22Rv1 (cell line): ENCODE data around the gene INPP1.
"Not testable (repeated sequence)": the region's sequence is repeated elsewhere in the genome, so short reads cannot be mapped to it uniquely, and the experiment has no call there.

ENCODE experiments used
- H3K27ac ChIP-seq: fragments of 450-650 bp; 2 replicates; pipeline ENCODE4 v1.5.1; 2017
- CTCF ChIP-seq: fragments of 450-650 bp; IDR thresholded peaks from 2 replicates; pipeline ENCODE4 v1.5.1; 2017; ENCODE audit warnings: mild to moderate bottlenecking
- ZFX ChIP-seq: fragments of 450-650 bp; IDR thresholded peaks from 2 replicates; pipeline ENCODE4 v1.6.1; 2017; ENCODE audit warnings: antibody characterized with exemption, borderline replicate concordance

Gene INPP1

GRCh38 chr2:190343536-190344275 is at the start of gene INPP1:
Gene INPP1 (plus strand): TSS chr2:190343589. CDS start chr2:190360103, 16,514 bp downstream.
- H3K27ac ChIP-seq: no peak within 1 kb of the TSS
- no peak for TF ChIP-seq CTCF
- TF ChIP-seq ZFX: no peak

GRCh38 chr2:190297880-190298279 is 45.5 kb upstream of the INPP1 start:
- not testable (repeated sequence) for H3K27ac ChIP-seq

- TF ChIP-seq CTCF (no peak), ZFX (no peak)
- H3K27ac ChIP-seq: no peak overlapping the region
These were observed 42.4 kb upstream of the INPP1 start for GRCh38 chr2:190301032-190301431.

- no peak for TF ChIP-seq CTCF
- no peak for TF ChIP-seq ZFX
- no peak overlapping the region for H3K27ac ChIP-seq
These were observed 41.3 kb upstream of the INPP1 start for GRCh38 chr2:190302052-190302451.

- TF ChIP-seq CTCF: no peak
- TF ChIP-seq ZFX: no peak
These were observed 39.7 kb upstream of the INPP1 start for GRCh38 chr2:190303647-190304046.

GRCh38 chr2:190304404-190304803 is 39.0 kb upstream of the INPP1 start:
- no peak overlapping the region for H3K27ac ChIP-seq
- TF ChIP-seq CTCF (no peak), ZFX (no peak)

More at GRCh38 chr2:190303647-190304046, 39.7 kb upstream of the INPP1 start:
- no peak overlapping the region for H3K27ac ChIP-seq

- H3K27ac ChIP-seq: no peak overlapping the region
- TF ChIP-seq ZFX (no peak), CTCF (no peak)
These were observed 35.4 kb upstream of the INPP1 start for GRCh38 chr2:190308031-190308430.
